A549 (cell line): Measurements from ENCODE around the gene FNBP1L. TPM values are rescaled to one million over a fixed set of nuclear protein-coding genes. Genes with fewer than 3 reads are reported as not detected.

Experiments used
- ATAC-seq, 2 experiments: fragments of 200-7000 bp in 1 of 2; fragments of >200 bp in 1 of 2; cut with Nextera tagmentation in 1 of 2; cut with Tn5 transposase in 1 of 2; 3 replicates each; pipeline versions ENCODE4 v1.8.0 to v1.9.1; 2018 to 2020; ENCODE audit warnings: mild to moderate bottlenecking in 1 of 2, moderate library complexity in 1 of 2
- CTCF ChIA-PET: fragments of 300-600 bp; sonication (Branson Sonifier 250); formaldehyde crosslinking; extraction: SDS; loops from one replicate; lab custom pipeline; 2021; ENCODE audit warnings: antibody characterized with exemption, inconsistent platforms; lab: Yijun Ruan, JAX
- POLR2A ChIA-PET: fragments of 350-600 bp; formaldehyde crosslinking; extraction: SDS; loops from one replicate; lab custom pipeline; 2021; ENCODE audit warnings: antibody characterized with exemption, inconsistent platforms; lab: Yijun Ruan, JAX
- DNase-seq, 2 experiments: peaks; one replicate each; pipeline versions ENCODE4 v3.0.0 to v3.0.0-alpha.2; 2011 to 2016; ENCODE audit warnings: low read depth in 1 of 2, low spot score in 1 of 2
- FAIRE-seq: peaks from 2 replicates; lab custom pipeline; 2011; peaks lifted over from hg19 to GRCh38; lab: Jason Lieb, UNC
- H3K27ac ChIP-seq, 2 experiments: fragments of >200 bp; sonication (Bioruptor Twin); formaldehyde crosslinking; 3 replicates each; pipeline ENCODE4 v1.5.1; 2016 to 2017
- H3K4me1 ChIP-seq: fragments of >200 bp; sonication (Bioruptor Twin); formaldehyde crosslinking; 3 replicates; pipeline ENCODE4 v1.6.1; 2016
- H3K4me2 ChIP-seq: fragments of >200 bp; sonication (Bioruptor Twin); formaldehyde crosslinking; 3 replicates; pipeline ENCODE4 v1.6.1; 2016
- H3K4me3 ChIP-seq: fragments of >200 bp; sonication (Bioruptor Twin); formaldehyde crosslinking; 3 replicates; pipeline ENCODE4 v1.5.1; 2016
- H3K9me3 ChIP-seq: fragments of >200 bp; sonication (Bioruptor Twin); formaldehyde crosslinking; 3 replicates; pipeline ENCODE4 v1.6.1; 2016
- CEBPB ChIP-seq, 2 experiments: fragments of >200 bp in 1 of 2; sonication (Bioruptor Twin) in 1 of 2; formaldehyde crosslinking in 1 of 2; IDR thresholded peaks; 2 replicates each; pipeline ENCODE4 v1.6.1; 2012 to 2016
- EHF ChIP-seq: fragments of 250-450 bp; sonication (Bioruptor Pico); IDR thresholded peaks from 2 replicates; pipeline ENCODE4 v1.5.0; 2020; ENCODE audit warnings: mild to moderate bottlenecking
- EP300 ChIP-seq, 2 experiments: fragments of >200 bp; sonication (Bioruptor Twin); formaldehyde crosslinking; IDR thresholded peaks; 2 replicates in 1 of 2; 3 replicates in 1 of 2; pipeline ENCODE4 v1.6.1; 2016 to 2017
- ESRRA ChIP-seq: fragments of 150-350 bp; IDR thresholded peaks from 2 replicates; pipeline ENCODE4 v1.6.1; 2014; ENCODE audit warnings: mild to moderate bottlenecking, low read length, borderline replicate concordance
- FOXS1 ChIP-seq: fragments of 250-450 bp; sonication (Bioruptor Pico); IDR thresholded peaks from 2 replicates; pipeline ENCODE4 v1.5.0; 2020; ENCODE audit warnings: mild to moderate bottlenecking, moderate library complexity
- HDAC2 ChIP-seq: fragments of 200-600 bp; sonication (generic); IDR thresholded peaks from 2 replicates; pipeline ENCODE4 v1.6.1; 2016
- HEYL ChIP-seq: fragments of 250-450 bp; sonication (Bioruptor Pico); IDR thresholded peaks from 2 replicates; pipeline ENCODE4 v1.8.0; 2021; ENCODE audit warnings: mild to moderate bottlenecking, moderate library complexity
- HOXB5 ChIP-seq: fragments of 250-450 bp; sonication (Bioruptor Pico); IDR thresholded peaks from 2 replicates; pipeline ENCODE4 v1.5.0; 2020; ENCODE audit warnings: mild to moderate bottlenecking, moderate library complexity
- JUN ChIP-seq, 2 experiments: fragments of >200 bp; sonication (Bioruptor Twin); formaldehyde crosslinking; IDR thresholded peaks; 2 replicates in 1 of 2; 3 replicates in 1 of 2; pipeline ENCODE4 v1.6.1; 2016 to 2017
- MAFK ChIP-seq: fragments of 450-650 bp; IDR thresholded peaks from 2 replicates; pipeline ENCODE4 v1.6.1; 2014; ENCODE audit not compliant: partially characterized antibody
- NPAS2 ChIP-seq: fragments of 250-450 bp; sonication (Bioruptor Pico); IDR thresholded peaks from 2 replicates; pipeline ENCODE4 v1.8.0; 2022; ENCODE audit warnings: mild to moderate bottlenecking, moderate library complexity, borderline replicate concordance
- NR3C1 ChIP-seq: fragments of >200 bp; sonication (Bioruptor Twin); formaldehyde crosslinking; IDR thresholded peaks from 3 replicates; pipeline ENCODE4 v1.6.1; 2017
- POLR2A ChIP-seq: IDR thresholded peaks from 2 replicates; pipeline ENCODE4 v1.6.1; 2012; ENCODE audit warnings: mild to moderate bottlenecking, low read length
- RCOR1 ChIP-seq: fragments of 150-350 bp; IDR thresholded peaks from 2 replicates; pipeline ENCODE4 v1.6.1; 2014; ENCODE audit warnings: antibody characterized with exemption, low read length, low read depth
- RNF2 ChIP-seq: fragments of 200-600 bp; sonication (generic); IDR thresholded peaks from 2 replicates; pipeline ENCODE4 v1.6.1; 2016; ENCODE audit warnings: low read depth, mild to moderate bottlenecking, antibody characterized with exemption, moderate library complexity, borderline replicate concordance
- SMC3 ChIP-seq: fragments of >200 bp; sonication (Bioruptor Twin); formaldehyde crosslinking; IDR thresholded peaks from 3 replicates; pipeline ENCODE4 v1.6.1; 2018; ENCODE audit warnings: inconsistent platforms
- TP53 ChIP-seq: fragments of 250-450 bp; sonication (Bioruptor Pico); IDR thresholded peaks from 2 replicates; pipeline ENCODE4 v1.5.0; 2021; ENCODE audit warnings: mild to moderate bottlenecking, moderate library complexity
- ZC3H11A ChIP-seq: fragments of 450-650 bp; IDR thresholded peaks from 2 replicates; pipeline ENCODE4 v1.6.1; 2014; ENCODE audit warnings: antibody characterized with exemption, mild to moderate bottlenecking
- WGBS: methylation state at CpG from one replicate; pipeline ENCODE4 v1.1.6; 2017; ENCODE audit errors: missing lambda C conversion rate; 5-methylcytosine and 5-hydroxymethylcytosine counted together
- polyA plus RNA-seq, 4 experiments: library from polyadenylated mRNA; depleted of rRNA in 3 of 4; stranded (reverse); fragments of >200 nt; fragmentation: RNase III in 1 of 4; extraction: RNeasy Plus Mini Kit Qiagen cat#74134 plus additional on column Dnase treatment in 1 of 4; gene quantifications; 2 replicates in 3 of 4; 3 replicates in 1 of 4; pipeline ENCODE4 v1.2.3, GENCODE V29; 2011 to 2017
- TF ChIP-seq, protein P1 (sequence below): fragments of >200 bp; sonication (Bioruptor Twin); formaldehyde crosslinking; IDR thresholded peaks from 2 replicates; pipeline ENCODE4 v1.6.1; 2016
- TF ChIP-seq, protein P2 (sequence below): fragments of >200 bp; sonication (Bioruptor Twin); formaldehyde crosslinking; IDR thresholded peaks from 3 replicates; pipeline ENCODE4 v1.6.1; 2016
- TF ChIP-seq, protein P3 (sequence below): fragments of 200-600 bp; sonication (generic); IDR thresholded peaks from 2 replicates; pipeline ENCODE4 v1.6.1; 2016; ENCODE audit warnings: antibody characterized with exemption, mild to moderate bottlenecking, moderate library complexity

FNBP1L gene
- polyA plus RNA-seq, 2 of the 4 experiments (the other 2 are of a cell fraction), result 19.8 to 42.3 TPM

DNA sequence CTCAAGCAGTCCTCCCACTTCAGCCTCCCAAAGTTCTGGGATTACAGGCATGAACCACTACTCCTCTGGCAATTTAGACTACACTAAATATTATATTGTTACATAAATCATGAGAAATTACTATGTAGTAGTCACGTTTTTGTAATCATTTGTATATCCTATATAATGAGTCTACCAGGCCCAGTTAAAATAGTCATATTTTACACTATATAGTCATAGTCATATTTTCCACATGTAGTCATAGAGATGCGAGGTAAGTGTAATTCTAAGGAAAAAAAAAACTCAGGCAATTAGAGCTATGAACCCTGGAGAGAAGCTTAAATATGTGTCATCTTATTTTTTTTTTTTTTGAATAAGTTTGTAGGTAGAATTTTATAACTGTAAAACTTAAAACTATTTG, 90.0 kb downstream of the FNBP1L start:
- TF ChIP-seq NPAS2 (no peak), MAFK (no peak), ZC3H11A (no peak), ESRRA (no peak), CEBPB (IDR thresholded peaks at IDR 0.05) (no peak)
- TF ChIP-seq, protein P1, sequence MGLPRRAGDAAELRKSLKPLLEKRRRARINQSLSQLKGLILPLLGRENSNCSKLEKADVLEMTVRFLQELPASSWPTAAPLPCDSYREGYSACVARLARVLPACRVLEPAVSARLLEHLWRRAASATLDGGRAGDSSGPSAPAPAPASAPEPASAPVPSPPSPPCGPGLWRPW, result no peak
- H3K9me3 ChIP-seq, result no peaks in the 10 kb centered on the region
- no peaks in the 10 kb centered on the region for H3K4me1 ChIP-seq
- ChIA-PET POLR2A (no interaction called here), CTCF (interaction anchor here (1.2 kb wide), 1 partner anchor 18 kb away, joined by 3 read pairs; no protein-coding TSS in a partner anchor)
- no peak for ATAC-seq
- WGBS, result 56% methylated on average over 2 of the region's 2 CpGs
- no peak overlapping the region for H3K4me3 ChIP-seq
- DNase-seq, result no peak
- no peak for FAIRE-seq
- no peak overlapping the region for H3K27ac ChIP-seq
- no peak overlapping the region for H3K4me2 ChIP-seq

DNA sequence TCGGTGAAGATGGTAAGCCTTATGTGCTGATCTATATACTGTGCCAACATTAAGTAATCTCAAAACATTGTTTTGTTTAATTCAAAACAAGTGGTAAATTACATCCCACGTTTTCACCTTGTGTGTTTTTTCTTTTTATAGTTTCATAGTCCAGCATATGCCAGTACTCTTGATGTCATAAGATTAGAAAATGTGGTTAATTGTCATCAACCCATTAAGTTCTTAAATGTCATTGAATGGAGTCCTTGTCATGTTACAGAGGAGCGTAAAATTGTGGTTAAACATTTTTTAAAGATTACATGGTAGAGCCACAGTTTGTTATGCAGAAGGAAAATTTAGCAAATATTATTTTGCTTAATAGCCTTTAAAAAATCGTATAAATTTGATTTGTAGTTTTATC, 93.1 kb downstream of the FNBP1L start:
- WGBS, result 79% methylated on average over 4 of the region's 4 CpGs
- ChIA-PET CTCF (no interaction called here), POLR2A (no interaction called here)
- H3K4me2 ChIP-seq, result no peak overlapping the region
- no peak for FAIRE-seq
- H3K4me3 ChIP-seq, result no peak overlapping the region
- no peaks in the 10 kb centered on the region for H3K4me1 ChIP-seq
- no peaks in the 10 kb centered on the region for H3K9me3 ChIP-seq
- no peak for ATAC-seq
- H3K27ac ChIP-seq, result no peak overlapping the region
- no peak for DNase-seq
- no peak for TF ChIP-seq POLR2A
- no peak for TF ChIP-seq NPAS2
- no peak for TF ChIP-seq SMC3
- TF ChIP-seq TP53, result no peak
- TF ChIP-seq EHF (CRISPR knock-in tag), result no peak
- TF ChIP-seq, protein P2, sequence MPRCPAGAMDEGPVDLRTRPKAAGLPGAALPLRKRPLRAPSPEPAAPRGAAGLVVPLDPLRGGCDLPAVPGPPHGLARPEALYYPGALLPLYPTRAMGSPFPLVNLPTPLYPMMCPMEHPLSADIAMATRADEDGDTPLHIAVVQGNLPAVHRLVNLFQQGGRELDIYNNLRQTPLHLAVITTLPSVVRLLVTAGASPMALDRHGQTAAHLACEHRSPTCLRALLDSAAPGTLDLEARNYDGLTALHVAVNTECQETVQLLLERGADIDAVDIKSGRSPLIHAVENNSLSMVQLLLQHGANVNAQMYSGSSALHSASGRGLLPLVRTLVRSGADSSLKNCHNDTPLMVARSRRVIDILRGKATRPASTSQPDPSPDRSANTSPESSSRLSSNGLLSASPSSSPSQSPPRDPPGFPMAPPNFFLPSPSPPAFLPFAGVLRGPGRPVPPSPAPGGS, result no peak
- no peak for TF ChIP-seq FOXS1 (CRISPR knock-in tag)
- TF ChIP-seq, protein P3, sequence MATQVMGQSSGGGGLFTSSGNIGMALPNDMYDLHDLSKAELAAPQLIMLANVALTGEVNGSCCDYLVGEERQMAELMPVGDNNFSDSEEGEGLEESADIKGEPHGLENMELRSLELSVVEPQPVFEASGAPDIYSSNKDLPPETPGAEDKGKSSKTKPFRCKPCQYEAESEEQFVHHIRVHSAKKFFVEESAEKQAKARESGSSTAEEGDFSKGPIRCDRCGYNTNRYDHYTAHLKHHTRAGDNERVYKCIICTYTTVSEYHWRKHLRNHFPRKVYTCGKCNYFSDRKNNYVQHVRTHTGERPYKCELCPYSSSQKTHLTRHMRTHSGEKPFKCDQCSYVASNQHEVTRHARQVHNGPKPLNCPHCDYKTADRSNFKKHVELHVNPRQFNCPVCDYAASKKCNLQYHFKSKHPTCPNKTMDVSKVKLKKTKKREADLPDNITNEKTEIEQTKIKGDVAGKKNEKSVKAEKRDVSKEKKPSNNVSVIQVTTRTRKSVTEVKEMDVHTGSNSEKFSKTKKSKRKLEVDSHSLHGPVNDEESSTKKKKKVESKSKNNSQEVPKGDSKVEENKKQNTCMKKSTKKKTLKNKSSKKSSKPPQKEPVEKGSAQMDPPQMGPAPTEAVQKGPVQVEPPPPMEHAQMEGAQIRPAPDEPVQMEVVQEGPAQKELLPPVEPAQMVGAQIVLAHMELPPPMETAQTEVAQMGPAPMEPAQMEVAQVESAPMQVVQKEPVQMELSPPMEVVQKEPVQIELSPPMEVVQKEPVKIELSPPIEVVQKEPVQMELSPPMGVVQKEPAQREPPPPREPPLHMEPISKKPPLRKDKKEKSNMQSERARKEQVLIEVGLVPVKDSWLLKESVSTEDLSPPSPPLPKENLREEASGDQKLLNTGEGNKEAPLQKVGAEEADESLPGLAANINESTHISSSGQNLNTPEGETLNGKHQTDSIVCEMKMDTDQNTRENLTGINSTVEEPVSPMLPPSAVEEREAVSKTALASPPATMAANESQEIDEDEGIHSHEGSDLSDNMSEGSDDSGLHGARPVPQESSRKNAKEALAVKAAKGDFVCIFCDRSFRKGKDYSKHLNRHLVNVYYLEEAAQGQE, result no peak
- no peak for TF ChIP-seq NR3C1
- TF ChIP-seq HEYL (CRISPR knock-in tag), result no peak
- no peak for TF ChIP-seq HOXB5 (CRISPR knock-in tag)
- TF ChIP-seq RNF2, result no peak
- TF ChIP-seq, protein P1, result no peak
- no peak for TF ChIP-seq EP300 (IDR thresholded peaks at IDR 0.05)
- no peak for TF ChIP-seq HDAC2
- no peak for TF ChIP-seq CEBPB (IDR thresholded peaks at IDR 0.05)
- TF ChIP-seq JUN (IDR thresholded peaks at IDR 0.05), result no peak
- TF ChIP-seq ESRRA, result no peak
- no peak for TF ChIP-seq RCOR1
